Activated CD8-positive, alpha-beta T cell treated with anti-CD3 and anti-CD28 coated beads for 36 hours (primary cell): Measurements from ENCODE around the gene LETM1. TPM values are rescaled to one million over a fixed set of nuclear protein-coding genes. Genes with fewer than 3 reads are reported as not detected.

Source experiments
- ATAC-seq: fragments of 200-7000 bp; cut with Tn5 transposase; one replicate; pipeline ENCODE4 v1.10.0; 2021; ENCODE audit warnings: mild to moderate bottlenecking, moderate library complexity
- CTCF ChIA-PET: fragments of 350-600 bp; sonication (Branson Sonifier 250); formaldehyde crosslinking; loops from one replicate; lab custom pipeline; 2021; ENCODE audit warnings: antibody characterized with exemption; lab: Charles Lee
- POLR2A ChIA-PET: fragments of 350-600 bp; sonication (Branson Sonifier 250); formaldehyde crosslinking; loops from one replicate; lab custom pipeline; 2021; ENCODE audit warnings: antibody characterized with exemption; lab: Charles Lee
- DNase-seq: peaks from one replicate; pipeline ENCODE4 v3.0.0-alpha.2; 2020
- H3K27ac Mint-ChIP-seq: one replicate; pipeline ENCODE4 v1.8.0; 2021; ENCODE audit warnings: mild to moderate bottlenecking, mixed read lengths
- H3K27me3 Mint-ChIP-seq: one replicate; pipeline ENCODE4 v1.8.0; 2021; ENCODE audit warnings: mixed read lengths
- H3K36me3 Mint-ChIP-seq: one replicate; pipeline ENCODE4 v1.8.0; 2021; ENCODE audit warnings: low read depth, mixed read lengths
- H3K4me1 Mint-ChIP-seq: one replicate; pipeline ENCODE4 v1.8.0; 2021; ENCODE audit warnings: low read depth, mixed read lengths
- H3K4me3 Mint-ChIP-seq: one replicate; pipeline ENCODE4 v1.8.0; 2021; ENCODE audit warnings: mild to moderate bottlenecking, moderate library complexity, mixed read lengths
- H3K9me3 Mint-ChIP-seq: one replicate; pipeline ENCODE4 v1.8.0; 2021; ENCODE audit warnings: mixed read lengths
- CTCF ChIP-seq: fragments of 200-600 bp; IDR thresholded peaks from one replicate; pipeline ENCODE4 v1.8.0; 2022; ENCODE audit warnings: antibody characterized with exemption, mild to moderate bottlenecking
- intact Hi-C: fragments of 100-400 bp; cut with micrococcal nuclease; formaldehyde crosslinking; loops from one replicate; pipeline ENCODE4 v1.10.0; 2022
- total RNA-seq, 2 experiments: library from RNA; stranded (reverse); gene quantifications; one replicate each; pipeline ENCODE4 v1.2.3, GENCODE V29; 2021

Gene LETM1
- total RNA-seq, 2 experiments from 2014 or later, result 49.4 to 53.2 TPM

GRCh38 chr4:1766106-1767060, 89.6 kb downstream of the LETM1 start:
- ATAC-seq (no peak), DNase-seq (no peak)
- TF ChIP-seq CTCF, result no peak
- Mint-ChIP-seq H3K4me3 (no peak overlapping the region), H3K4me1 (no peaks in the 10 kb centered on the region), H3K27me3 (peaks cover 19% of the 10 kb centered on the region), H3K36me3 (no peaks in the 10 kb centered on the region), H3K27ac (no peak overlapping the region), H3K9me3 (no peaks in the 10 kb centered on the region)
- intact Hi-C loops, result no loop called here
- CTCF ChIA-PET, result interaction anchor here (1.3 kb wide), 1 partner anchor 14 kb away, joined by 3 read pairs; no protein-coding TSS in a partner anchor
- POLR2A ChIA-PET, result no interaction called here

GRCh38 chr4:1765409-1766072, 90.4 kb downstream of the LETM1 start:
- no peak for TF ChIP-seq CTCF
- H3K27me3 Mint-ChIP-seq, result peaks cover 19% of the 10 kb centered on the region
- H3K4me1 Mint-ChIP-seq, result no peaks in the 10 kb centered on the region
- no peak overlapping the region for H3K27ac Mint-ChIP-seq
- no peaks in the 10 kb centered on the region for H3K36me3 Mint-ChIP-seq
- intact Hi-C loops, result no loop called here
- DNase-seq (no peak), ATAC-seq (no peak)
- CTCF ChIA-PET, result interaction anchor here (0.6 to 1.3 kb wide), 2 partner anchors 13 to 43 kb away, joined by 3 read pairs; no protein-coding TSS in a partner anchor
- H3K9me3 Mint-ChIP-seq, result no peaks in the 10 kb centered on the region
- no peak overlapping the region for H3K4me3 Mint-ChIP-seq
- POLR2A ChIA-PET, result interaction anchor here (1.0 kb wide), 1 partner anchor 11 kb away, joined by 3 read pairs; no protein-coding TSS in a partner anchor

GRCh38 chr4:1764670-1765069, 91.3 kb downstream of the LETM1 start:
- ChIA-PET POLR2A (interaction anchor here (1.0 kb wide), 1 partner anchor 10 kb away, joined by 3 read pairs; no protein-coding TSS in a partner anchor), CTCF (interaction anchor here (1.3 to 2.4 kb wide), 2 partner anchors 12 to 17 kb away, joined by 3 to 6 read pairs; no protein-coding TSS in a partner anchor)
- no peak for ATAC-seq
- no peaks in the 10 kb centered on the region for H3K36me3 Mint-ChIP-seq
- no peak overlapping the region for H3K4me3 Mint-ChIP-seq
- intact Hi-C loops, result no loop called here
- peaks cover 19% of the 10 kb centered on the region for H3K27me3 Mint-ChIP-seq
- no peak overlapping the region for H3K27ac Mint-ChIP-seq
- no peaks in the 10 kb centered on the region for H3K9me3 Mint-ChIP-seq
- no peak for DNase-seq
- no peaks in the 10 kb centered on the region for H3K4me1 Mint-ChIP-seq
- TF ChIP-seq CTCF, result no peak

- Mint-ChIP-seq H3K4me1 (no peaks in the 10 kb centered on the region), H3K36me3 (no peaks in the 10 kb centered on the region), H3K27me3 (peaks cover 19% of the 10 kb centered on the region), H3K9me3 (no peaks in the 10 kb centered on the region), H3K27ac (no peak overlapping the region), H3K4me3 (no peak overlapping the region)
- CTCF ChIA-PET, result interaction anchor here (2.4 kb wide), 1 partner anchor 16 kb away, joined by 6 read pairs; no protein-coding TSS in a partner anchor
- intact Hi-C loops, result no loop called here
- POLR2A ChIA-PET, result no interaction called here
- TF ChIP-seq CTCF, result no peak
- ATAC-seq (no peak), DNase-seq (no peak)
Measured at GRCh38 chr4:1763550-1764080, 92.3 kb downstream of the LETM1 start.
